HG02840 (cell line): ENCODE data around the gene C5orf47.

Experiments used
- ATAC-seq: cut with Tn5 transposase; IDR thresholded peaks from one replicate; pipeline ENCODE4 v1.9.1; 2021; ENCODE audit warnings: mild to moderate bottlenecking, moderate library complexity, moderate number of reproducible peaks; ENCODE audit not compliant: unreplicated experiment, low FRiP score

Gene C5orf47, protein sequence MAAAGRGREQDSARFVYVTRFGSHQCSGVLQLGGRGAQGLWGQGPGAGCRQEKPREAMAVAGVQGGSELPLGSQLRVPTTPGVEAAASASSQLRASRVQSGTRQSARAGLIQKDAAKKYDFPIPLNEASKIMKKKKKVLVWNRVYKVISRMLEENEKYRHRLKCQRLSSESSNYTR

DNA sequence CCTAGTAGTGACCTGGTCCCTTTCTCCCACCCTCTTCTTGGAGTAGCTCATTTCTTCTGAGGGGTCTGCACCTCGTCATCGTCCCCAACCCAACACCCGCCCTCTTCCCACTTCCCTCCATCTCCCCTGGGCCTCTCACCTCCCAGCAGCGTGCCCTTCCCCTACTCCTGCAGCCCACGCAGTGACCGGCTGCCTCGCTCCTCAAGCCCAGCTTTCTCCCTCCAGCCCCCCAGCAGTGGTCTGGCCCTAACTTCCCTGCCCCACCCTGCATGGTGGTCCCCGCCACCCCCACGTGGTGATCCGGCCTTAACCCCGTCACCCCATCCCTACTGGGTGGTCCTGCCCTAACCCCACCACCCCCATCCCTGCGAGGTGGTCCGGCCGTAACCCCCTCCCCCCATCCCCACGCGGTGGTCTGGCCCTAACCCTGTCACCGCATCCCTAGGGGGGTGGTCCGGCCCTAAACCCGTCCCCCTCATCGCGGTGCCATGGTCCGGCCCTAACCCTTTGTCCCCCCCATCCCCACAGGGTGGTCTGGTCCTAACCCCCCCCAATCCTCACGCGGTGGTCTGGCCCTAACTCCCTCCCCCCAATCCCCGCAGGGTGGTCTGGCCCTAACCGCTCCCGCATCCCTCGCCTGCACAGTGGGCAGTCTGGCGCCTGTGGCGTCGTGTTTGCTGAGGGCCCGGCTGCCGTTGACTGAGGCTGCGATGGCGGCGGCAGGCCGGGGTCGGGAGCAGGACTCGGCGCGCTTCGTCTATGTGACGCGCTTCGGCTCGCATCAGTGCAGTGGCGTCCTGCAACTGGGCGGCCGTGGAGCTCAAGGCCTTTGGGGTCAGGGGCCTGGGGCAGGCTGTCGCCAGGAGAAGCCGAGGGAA, at the start of gene C5orf47:
TSS of gene C5orf47 (plus strand) at position 617 of the 878 bp plus-strand sequence. CDS start at position 711, 94 bp downstream.
- no peak for ATAC-seq

DNA sequence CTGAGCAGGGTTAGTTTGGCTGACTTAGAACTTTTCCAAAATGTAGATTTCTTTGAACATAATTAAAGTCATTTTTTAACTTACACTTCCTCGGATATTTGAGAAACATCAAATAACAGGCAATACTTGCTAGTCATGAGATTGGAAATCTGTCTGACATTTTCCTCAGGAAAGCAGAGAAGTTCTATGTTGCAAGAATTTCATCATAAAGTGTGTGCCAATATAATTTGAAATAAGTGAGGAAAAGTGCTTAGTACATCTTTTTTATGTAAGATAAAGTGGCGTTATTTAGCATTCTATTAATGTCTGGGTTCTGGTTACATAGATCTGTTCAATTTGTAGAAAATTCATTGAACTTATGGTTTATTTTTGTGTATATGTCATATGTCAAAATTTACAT, 48.7 kb upstream of the C5orf47 start:
- ATAC-seq, result no peak

DNA sequence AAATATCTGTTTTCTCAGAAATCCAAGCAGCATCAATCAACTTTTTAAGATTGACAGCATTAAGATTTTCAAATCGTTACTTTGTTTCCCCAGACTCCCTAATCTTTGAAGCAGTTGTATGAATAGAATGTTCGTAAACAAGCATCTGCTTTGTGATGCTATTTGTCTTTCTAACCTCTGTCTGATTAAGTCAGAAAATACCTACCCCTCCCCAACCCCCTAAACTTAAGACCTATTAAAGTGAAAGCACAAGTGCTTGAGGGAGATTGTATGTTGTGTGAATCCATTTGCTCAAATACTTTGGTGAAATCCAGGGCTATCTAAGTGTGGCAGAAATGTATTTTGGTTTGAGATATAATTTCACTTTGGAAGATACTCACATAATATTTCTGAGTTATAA, 47.9 kb upstream of the C5orf47 start:
- no peak for ATAC-seq

GRCh38 chr5:173941758-173942401, 47.1 kb upstream of the C5orf47 start:
- no peak for ATAC-seq

- no peak for ATAC-seq
Measured at GRCh38 chr5:173944511-173944910, 44.5 kb upstream of the C5orf47 start.

- no peak for ATAC-seq
Measured at GRCh38 chr5:173945160-173945559, 43.8 kb upstream of the C5orf47 start.

GRCh38 chr5:173946323-173946722, 42.6 kb upstream of the C5orf47 start:
- no peak for ATAC-seq

DNA sequence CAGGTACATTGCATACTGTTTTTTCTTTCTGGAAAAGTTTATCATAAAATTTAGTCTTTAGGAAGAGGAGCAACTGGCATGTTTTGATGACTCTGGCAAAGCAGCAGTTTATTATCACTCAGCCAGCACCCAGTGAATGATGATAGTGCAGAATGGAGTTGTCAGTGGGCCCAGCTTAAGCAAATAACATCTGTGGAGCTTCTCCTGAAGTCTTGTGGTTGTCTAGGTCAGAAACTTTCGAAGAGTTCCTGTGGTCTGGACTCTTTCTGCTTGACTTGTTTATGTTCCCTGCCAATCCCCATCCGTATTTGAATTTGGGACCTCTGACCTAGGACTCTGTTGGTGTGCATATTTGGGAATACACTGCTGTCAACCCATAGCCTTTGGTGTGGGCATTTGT, 38.1 kb upstream of the C5orf47 start:
- no peak for ATAC-seq

DNA sequence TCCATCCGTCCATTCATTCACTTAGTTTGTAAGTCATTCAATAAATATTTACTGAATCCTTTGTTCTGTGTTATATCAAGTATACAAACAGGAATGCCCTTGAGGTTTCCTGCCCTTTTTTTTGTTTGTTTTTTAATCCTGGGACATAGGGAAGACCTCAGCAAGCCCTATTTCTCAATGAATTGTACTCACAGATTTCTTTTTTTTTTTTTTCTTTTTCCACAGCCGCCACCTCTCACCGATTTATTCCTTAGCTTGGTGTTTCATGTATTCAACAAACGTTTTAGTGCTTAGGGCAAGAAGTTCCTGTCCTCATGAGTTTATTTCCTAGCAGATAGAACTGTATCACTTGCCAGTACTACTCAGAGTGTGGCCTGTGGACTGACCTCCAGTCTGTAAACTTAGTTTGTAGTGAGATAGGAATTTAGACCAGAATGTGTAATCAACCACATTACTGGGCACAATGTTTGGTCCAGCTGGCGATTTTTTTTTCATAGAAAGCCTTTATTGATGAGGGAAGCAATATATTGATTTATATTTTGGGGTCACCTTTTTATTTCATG, 35.4 kb upstream of the C5orf47 start:
- no peak for ATAC-seq

GRCh38 chr5:173954671-173955521, 34.1 kb upstream of the C5orf47 start:
- ATAC-seq, result no peak

GRCh38 chr5:173960986-173961385, 28.0 kb upstream of the C5orf47 start:
- ATAC-seq, result no peak

DNA sequence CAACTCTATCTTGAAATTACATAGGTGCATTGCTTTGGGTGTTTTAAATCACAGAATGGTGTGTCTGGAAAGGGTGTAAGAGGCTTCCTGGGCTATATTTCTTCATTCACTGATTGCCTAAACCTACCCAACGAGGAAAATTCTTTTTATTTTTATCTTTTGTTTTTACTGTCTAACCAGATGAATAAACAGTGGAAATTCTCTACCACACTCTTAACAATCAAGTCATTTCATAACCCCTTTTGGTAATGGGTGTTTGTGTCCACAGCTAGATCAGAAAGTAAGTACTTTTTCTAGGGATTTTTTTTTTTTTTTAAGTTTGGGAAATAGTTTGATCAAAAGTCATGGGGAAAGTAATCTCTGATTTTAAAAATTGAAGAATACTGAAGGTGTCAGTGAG, 27.6 kb upstream of the C5orf47 start:
- no peak for ATAC-seq

DNA sequence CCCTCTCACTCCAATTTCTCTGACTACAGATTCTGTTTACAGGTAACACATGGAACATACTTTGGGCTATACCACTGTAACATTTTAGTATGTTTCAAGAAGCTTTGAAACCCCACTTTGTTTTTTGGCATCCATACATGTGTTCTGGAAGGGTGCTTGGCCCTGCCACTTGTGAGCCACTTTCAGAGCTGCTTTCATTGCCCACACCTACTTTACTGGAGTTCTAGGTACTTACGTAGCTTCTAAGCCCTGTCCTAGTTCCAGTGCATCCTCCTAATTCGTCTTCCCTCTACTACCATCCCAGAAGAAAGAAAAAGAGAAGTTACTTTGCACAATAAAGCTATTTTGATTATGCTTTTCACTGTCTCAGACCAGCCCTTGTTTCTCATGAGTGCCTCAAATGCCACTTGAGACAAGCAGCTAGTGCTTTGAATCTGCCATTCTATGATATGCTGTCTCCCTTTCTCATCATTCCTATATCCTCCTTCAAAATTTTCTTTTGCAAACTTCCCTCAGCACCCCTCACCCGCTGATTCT, 26.5 kb upstream of the C5orf47 start:
- no peak for ATAC-seq

- no peak for ATAC-seq
Measured at GRCh38 chr5:173963182-173963838, 25.7 kb upstream of the C5orf47 start.

GRCh38 chr5:173963867-173964441, 25.0 kb upstream of the C5orf47 start:
- no peak for ATAC-seq

- no peak for ATAC-seq
Measured at GRCh38 chr5:173964506-173964905, 24.5 kb upstream of the C5orf47 start.

- ATAC-seq, result no peak
Measured at GRCh38 chr5:173967241-173967640, 21.7 kb upstream of the C5orf47 start.

GRCh38 chr5:173968154-173968797, 20.7 kb upstream of the C5orf47 start:
- ATAC-seq, result no peak
